22Rv1 (cell line): ENCODE results near the gene CENPP.

Experiments used
- CTCF ChIP-seq: fragments of 450-650 bp; IDR thresholded peaks from 2 replicates; pipeline ENCODE4 v1.5.1; 2017; ENCODE audit warnings: mild to moderate bottlenecking
- ZFX ChIP-seq: fragments of 450-650 bp; IDR thresholded peaks from 2 replicates; pipeline ENCODE4 v1.6.1; 2017; ENCODE audit warnings: antibody characterized with exemption, borderline replicate concordance

DNA sequence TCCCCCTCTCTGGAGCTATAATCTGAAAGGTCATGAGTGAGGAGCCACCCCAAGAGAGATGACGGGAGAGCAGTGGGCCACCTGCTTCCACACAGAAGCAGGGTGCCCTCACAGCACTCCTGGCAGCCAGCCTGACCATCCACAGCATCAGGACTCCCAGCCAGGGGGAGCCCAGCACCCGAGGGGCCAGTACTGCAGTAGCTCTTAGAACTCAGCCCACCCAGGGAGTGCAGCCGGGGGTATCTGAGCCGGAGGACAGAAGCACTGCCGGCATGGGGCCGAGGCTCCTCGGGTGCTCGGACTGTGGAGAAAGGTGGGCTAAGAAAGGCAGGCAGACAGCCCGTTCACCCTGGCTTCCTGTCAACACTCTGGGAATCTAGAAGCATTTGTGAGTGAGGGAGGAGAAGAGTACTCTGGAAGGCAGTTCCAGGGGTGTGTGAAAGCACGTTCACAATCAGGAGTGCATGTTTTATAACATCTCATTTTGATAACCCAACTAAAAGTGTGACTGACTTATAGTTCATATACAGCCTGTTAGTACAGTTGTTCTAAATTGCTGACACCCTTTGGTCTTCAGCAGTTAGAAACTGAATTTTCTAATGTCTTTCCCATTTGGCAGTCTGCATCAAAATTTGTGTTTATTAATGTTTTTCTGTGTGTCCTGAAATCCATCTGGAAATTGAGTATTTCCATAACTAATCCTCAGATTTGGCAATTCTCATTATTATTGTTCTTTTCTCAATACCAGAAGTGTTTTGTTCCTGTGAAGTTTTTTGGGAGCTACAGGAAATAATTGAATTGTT lies 182.5 kb downstream of the CENPP start:
- TF ChIP-seq CTCF (no peak), ZFX (no peak)
